Mesendoderm (in vitro differentiated cells): ENCODE measurements around the gene PGM3.

Source experiments
- DNase-seq: peaks from one replicate; pipeline ENCODE4 v3.0.0; 2013
- H2AK5ac ChIP-seq: 2 replicates; pipeline ENCODE4 v1.6.1; 2013; ENCODE audit warnings: low read length, inconsistent platforms
- H2BK120ac ChIP-seq: 2 replicates; pipeline ENCODE4 v1.6.1; 2013; ENCODE audit warnings: low read depth, mild to moderate bottlenecking, low read length, moderate library complexity, mixed read lengths
- H2BK15ac ChIP-seq: replicated peaks from 2 replicates; pipeline ENCODE4 v1.6.1; 2013; ENCODE audit warnings: low read depth, mild to moderate bottlenecking, moderate library complexity
- H2BK5ac ChIP-seq: 2 replicates; pipeline ENCODE4 v1.6.1; 2013; ENCODE audit warnings: low read length, inconsistent platforms
- H3K18ac ChIP-seq: 2 replicates; pipeline ENCODE4 v1.6.1; 2013; ENCODE audit warnings: mild to moderate bottlenecking, low read length, mixed read lengths
- H3K23ac ChIP-seq: one replicate; pipeline ENCODE4 v1.6.1; 2013; ENCODE audit warnings: low read length
- H3K27ac ChIP-seq: 2 replicates; pipeline ENCODE4 v1.5.1; 2013; ENCODE audit warnings: low read depth, mild to moderate bottlenecking, inconsistent platforms, low read length, moderate library complexity
- H3K27me3 ChIP-seq: 2 replicates; pipeline ENCODE4 v1.6.1; 2013; ENCODE audit warnings: low read length, control low read depth, mild to moderate bottlenecking, inconsistent platforms; ENCODE audit not compliant: insufficient read depth, poor library complexity
- H3K36me3 ChIP-seq: 2 replicates; pipeline ENCODE4 v1.6.1; 2013; ENCODE audit warnings: low read length, inconsistent platforms; ENCODE audit not compliant: control insufficient read depth, insufficient read depth
- H3K4ac ChIP-seq: one replicate; pipeline ENCODE4 v1.6.1; 2013; ENCODE audit warnings: low read depth, mild to moderate bottlenecking, low read length, moderate library complexity
- H3K4me1 ChIP-seq: 2 replicates; pipeline ENCODE4 v1.6.1; 2013; ENCODE audit warnings: low read depth, low read length, inconsistent platforms; ENCODE audit not compliant: control insufficient read depth
- H3K4me2 ChIP-seq: 2 replicates; pipeline ENCODE4 v1.6.1; 2013; ENCODE audit warnings: low read length
- H3K4me3 ChIP-seq: 2 replicates; pipeline ENCODE4 v1.5.1; 2013; ENCODE audit warnings: mild to moderate bottlenecking, low read length
- H3K56ac ChIP-seq: one replicate; pipeline ENCODE4 v1.6.1; 2013; ENCODE audit warnings: low read length
- H3K79me1 ChIP-seq: 2 replicates; pipeline ENCODE4 v1.6.1; 2013; ENCODE audit warnings: low read length, inconsistent platforms
- H3K79me2 ChIP-seq: 2 replicates; pipeline ENCODE4 v1.6.1; 2013; ENCODE audit warnings: mild to moderate bottlenecking, low read length; ENCODE audit not compliant: control insufficient read depth, insufficient read depth
- H3K9ac ChIP-seq: 2 replicates; pipeline ENCODE4 v1.6.1; 2013; ENCODE audit warnings: low read length, inconsistent platforms
- H4K5ac ChIP-seq: one replicate; pipeline ENCODE4 v1.6.1; 2013; ENCODE audit warnings: low read length
- H4K8ac ChIP-seq: one replicate; pipeline ENCODE4 v1.6.1; 2013; ENCODE audit warnings: low read depth, mild to moderate bottlenecking, control low read depth, low read length, moderate library complexity
- WGBS: extraction: QIAGEN DNeasy Blood & Tissue Kit; methylation state at CpG from one replicate; pipeline ENCODE4 v1.1.7; 2013; ENCODE audit warnings: low lambda C conversion rate, missing lambda C conversion rate; ENCODE audit not compliant: insufficient coverage; ENCODE audit errors: extremely low coverage; 5-methylcytosine and 5-hydroxymethylcytosine counted together

Gene PGM3

GRCh38 chr6:83132121-83132520, 60.9 kb downstream of the PGM3 start:
- WGBS: no CpG with 5 or more reads among the region's 3 CpGs

DNA sequence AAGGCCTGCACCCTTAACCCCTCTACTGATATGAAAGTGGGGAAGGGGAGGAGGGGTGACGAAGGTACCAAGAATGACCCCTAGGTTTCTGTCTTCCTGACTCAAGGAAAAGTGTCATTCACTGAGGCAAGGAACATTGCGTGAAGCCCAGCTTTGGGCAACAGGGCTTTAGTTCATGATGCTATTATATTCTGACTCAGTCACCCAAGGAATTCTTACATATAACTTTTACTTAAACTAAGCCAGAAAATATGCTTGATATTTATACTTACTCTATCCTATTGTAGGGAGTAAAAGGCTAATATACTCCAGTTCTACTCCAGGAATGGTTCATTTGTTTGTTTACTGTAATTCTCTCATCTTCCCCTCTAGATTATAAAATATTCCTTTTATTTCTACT, 65.1 kb downstream of the PGM3 start:
- H4K5ac ChIP-seq: no peak overlapping the region
- H3K56ac ChIP-seq: no peak overlapping the region
- H2BK120ac ChIP-seq: no peak overlapping the region
- no peaks in the 10 kb centered on the region for H3K79me2 ChIP-seq
- H3K18ac ChIP-seq: no peak overlapping the region
- H2BK5ac ChIP-seq: no peak overlapping the region
- H3K23ac ChIP-seq: no peak overlapping the region
- H3K36me3 ChIP-seq: no peaks in the 10 kb centered on the region
- no peak for DNase-seq
- no peak overlapping the region for H3K4me2 ChIP-seq
- no CpG with 5 or more reads among the region's 2 CpGs for WGBS
- H3K4me1 ChIP-seq: no peaks in the 10 kb centered on the region
- H2AK5ac ChIP-seq: no peak overlapping the region
- no peaks in the 10 kb centered on the region for H3K79me1 ChIP-seq
- H3K4ac ChIP-seq: no peak overlapping the region
- no peak overlapping the region for H4K8ac ChIP-seq
- H3K4me3 ChIP-seq: no peak overlapping the region
- no peak overlapping the region for H2BK15ac ChIP-seq
- no peak overlapping the region for H3K27ac ChIP-seq
- H3K9ac ChIP-seq: no peak overlapping the region
- no peaks in the 10 kb centered on the region for H3K27me3 ChIP-seq

More at GRCh38 chr6:83132121-83132520, 60.9 kb downstream of the PGM3 start:
- Histone ChIP-seq H3K27me3 (no peaks in the 10 kb centered on the region), H3K56ac (no peak overlapping the region), H3K36me3 (no peaks in the 10 kb centered on the region), H3K79me2 (no peaks in the 10 kb centered on the region), H3K9ac (no peak overlapping the region), H4K5ac (no peak overlapping the region), H2BK15ac (no peak overlapping the region), H3K27ac (no peak overlapping the region), H2BK5ac (no peak overlapping the region), H3K18ac (no peak overlapping the region), H3K4me2 (no peak overlapping the region), H3K79me1 (no peaks in the 10 kb centered on the region), H3K4me3 (no peak overlapping the region), H2AK5ac (no peak overlapping the region), H3K4ac (no peak overlapping the region), H2BK120ac (no peak overlapping the region), H3K4me1 (no peaks in the 10 kb centered on the region), H4K8ac (no peak overlapping the region), H3K23ac (no peak overlapping the region)
- no peak for DNase-seq

DNA sequence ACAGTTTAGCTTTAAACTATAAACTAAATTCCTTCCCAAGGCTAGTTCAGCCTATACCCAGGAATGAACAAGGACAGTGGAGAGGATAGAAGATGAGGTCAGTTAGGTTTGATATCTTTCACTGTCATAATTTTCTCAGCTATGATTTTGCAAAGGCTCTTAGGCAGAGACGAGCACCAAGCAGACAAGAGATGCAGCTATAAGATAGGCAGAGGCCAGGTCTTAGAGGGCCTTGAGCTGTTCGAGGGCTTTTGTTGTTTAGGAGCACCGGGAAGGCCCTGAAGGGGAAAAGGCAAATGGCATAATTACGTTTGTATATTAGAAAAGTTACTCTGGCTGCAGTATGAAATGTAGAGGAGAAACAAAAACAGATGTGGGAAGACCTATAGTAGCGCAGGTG, 65.8 kb downstream of the PGM3 start:
- Histone ChIP-seq H2BK15ac (no peak overlapping the region), H3K18ac (no peak overlapping the region), H3K56ac (no peak overlapping the region), H3K79me2 (no peaks in the 10 kb centered on the region), H3K79me1 (no peaks in the 10 kb centered on the region), H3K23ac (no peak overlapping the region), H2BK120ac (no peak overlapping the region), H3K4me1 (no peaks in the 10 kb centered on the region), H3K4me3 (no peak overlapping the region), H4K5ac (no peak overlapping the region), H2AK5ac (no peak overlapping the region), H3K27me3 (no peaks in the 10 kb centered on the region), H3K36me3 (no peaks in the 10 kb centered on the region), H2BK5ac (no peak overlapping the region), H3K27ac (no peak overlapping the region), H3K4ac (no peak overlapping the region), H3K9ac (no peak overlapping the region), H4K8ac (no peak overlapping the region), H3K4me2 (no peak overlapping the region)
- WGBS: no CpG with 5 or more reads among the region's 5 CpGs
- DNase-seq: no peak

GRCh38 chr6:83126807-83127206, 66.3 kb downstream of the PGM3 start:
- H3K4me1 ChIP-seq: no peaks in the 10 kb centered on the region
- H2BK15ac ChIP-seq: no peak overlapping the region
- H3K27me3 ChIP-seq: no peaks in the 10 kb centered on the region
- no peaks in the 10 kb centered on the region for H3K79me1 ChIP-seq
- H2BK120ac ChIP-seq: no peak overlapping the region
- H3K4ac ChIP-seq: no peak overlapping the region
- no peak overlapping the region for H3K4me2 ChIP-seq
- no peak overlapping the region for H3K9ac ChIP-seq
- no peak overlapping the region for H3K4me3 ChIP-seq
- no peak overlapping the region for H4K5ac ChIP-seq
- H2BK5ac ChIP-seq: no peak overlapping the region
- H2AK5ac ChIP-seq: no peak overlapping the region
- H3K27ac ChIP-seq: no peak overlapping the region
- no CpG with 5 or more reads among the region's 5 CpGs for WGBS
- no peak overlapping the region for H4K8ac ChIP-seq
- no peak overlapping the region for H3K23ac ChIP-seq
- no peaks in the 10 kb centered on the region for H3K79me2 ChIP-seq
- no peak for DNase-seq
- no peak overlapping the region for H3K18ac ChIP-seq
- H3K36me3 ChIP-seq: no peaks in the 10 kb centered on the region
- no peak overlapping the region for H3K56ac ChIP-seq

DNA sequence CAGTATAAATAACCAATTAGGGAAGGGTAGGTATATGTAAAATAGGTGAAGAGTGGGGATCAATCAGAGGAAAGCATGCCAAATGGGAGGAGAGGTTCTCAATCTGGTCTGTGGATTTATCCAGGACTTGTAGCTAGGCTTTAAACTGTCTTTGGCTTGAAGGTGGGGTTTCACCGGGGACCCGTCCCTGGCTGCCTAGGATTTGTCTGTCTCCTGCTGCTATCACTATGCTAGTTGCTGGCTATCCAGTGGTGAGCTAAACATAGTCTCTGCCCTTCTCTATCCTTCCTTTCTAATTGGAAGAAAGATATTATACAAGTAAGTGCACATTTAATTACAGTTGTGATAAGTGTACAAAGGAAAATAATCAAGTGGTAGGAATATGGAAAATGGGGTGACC, 66.8 kb downstream of the PGM3 start:
- H3K23ac ChIP-seq: no peak overlapping the region
- no peaks in the 10 kb centered on the region for H3K79me2 ChIP-seq
- H3K4me1 ChIP-seq: no peaks in the 10 kb centered on the region
- H4K8ac ChIP-seq: no peak overlapping the region
- H2BK15ac ChIP-seq: no peak overlapping the region
- H2BK120ac ChIP-seq: no peak overlapping the region
- H4K5ac ChIP-seq: no peak overlapping the region
- no peak overlapping the region for H3K56ac ChIP-seq
- DNase-seq: no peak
- no peak overlapping the region for H3K9ac ChIP-seq
- H3K4me2 ChIP-seq: no peak overlapping the region
- no peaks in the 10 kb centered on the region for H3K79me1 ChIP-seq
- no peak overlapping the region for H3K4ac ChIP-seq
- H2AK5ac ChIP-seq: no peak overlapping the region
- H3K36me3 ChIP-seq: no peaks in the 10 kb centered on the region
- no peak overlapping the region for H2BK5ac ChIP-seq
- no peak overlapping the region for H3K4me3 ChIP-seq
- H3K27ac ChIP-seq: no peak overlapping the region
- H3K18ac ChIP-seq: no peak overlapping the region
- no CpG with 5 or more reads among the region's 2 CpGs for WGBS
- H3K27me3 ChIP-seq: no peaks in the 10 kb centered on the region

GRCh38 chr6:83125425-83125824, 67.6 kb downstream of the PGM3 start:
- Histone ChIP-seq H3K4ac (no peak overlapping the region), H3K9ac (no peak overlapping the region), H4K8ac (no peak overlapping the region), H4K5ac (no peak overlapping the region), H3K36me3 (no peaks in the 10 kb centered on the region), H3K18ac (no peak overlapping the region), H2BK5ac (no peak overlapping the region), H2AK5ac (no peak overlapping the region), H3K4me3 (no peak overlapping the region), H3K27ac (no peak overlapping the region), H3K4me1 (no peaks in the 10 kb centered on the region), H3K56ac (no peak overlapping the region), H2BK120ac (no peak overlapping the region), H3K23ac (no peak overlapping the region), H3K79me2 (no peaks in the 10 kb centered on the region), H3K27me3 (no peaks in the 10 kb centered on the region), H3K79me1 (no peaks in the 10 kb centered on the region), H2BK15ac (no peak overlapping the region), H3K4me2 (no peak overlapping the region)
- no peak for DNase-seq
